PC-3 (cell line): ENCODE measurements around the gene PCDHGB3. TPM values are rescaled to one million over a fixed set of nuclear protein-coding genes. Genes with fewer than 3 reads are reported as not detected.
"Not testable (repeated sequence)": the region's sequence is repeated elsewhere in the genome, so short reads cannot be mapped to it uniquely, and the experiment has no call there.

Experiments
- ATAC-seq: fragments of 200-7000 bp; cut with Tn5 transposase; 2 replicates; pipeline ENCODE4 v1.9.1; 2020; ENCODE audit warnings: mild to moderate bottlenecking, moderate library complexity
- BruUV-seq: library from RNA; stranded (reverse); fragments of 400-500 nt; replicated peaks from 2 replicates; lab custom pipeline; 2021; lab: Mats Ljungman, UMichigan
- CTCF ChIA-PET: fragments of 300-600 bp; sonication (Branson Sonifier 250); formaldehyde crosslinking; loops from one replicate; lab custom pipeline; 2022; ENCODE audit warnings: antibody characterized with exemption; lab: Charles Lee
- POLR2A ChIA-PET: fragments of 300-600 bp; sonication (Branson Sonifier 250); formaldehyde crosslinking; loops from one replicate; lab custom pipeline; 2022; ENCODE audit warnings: antibody characterized with exemption; ENCODE audit not compliant: unreplicated experiment; lab: Charles Lee
- DNase-seq: peaks from one replicate; pipeline ENCODE4 v3.0.0-alpha.2; 2015
- H2AFZ ChIP-seq: fragments of 300-600 bp; sonication (generic); 2 replicates; pipeline ENCODE4 v1.6.0; 2016; ENCODE audit warnings: antibody characterized with exemption, low read length
- H3F3A ChIP-seq: fragments of 300-600 bp; sonication (generic); one replicate; pipeline ENCODE4 v1.6.0; 2017; ENCODE audit warnings: antibody characterized with exemption, low read length, control low read depth, mild to moderate bottlenecking; ENCODE audit not compliant: unreplicated experiment
- H3K27ac ChIP-seq: fragments of 300-600 bp; sonication (generic); 2 replicates; pipeline ENCODE4 v1.5.1; 2016; ENCODE audit warnings: mild to moderate bottlenecking, low read length
- H3K27me3 ChIP-seq: fragments of 300-600 bp; sonication (generic); 2 replicates; pipeline ENCODE4 v1.6.1; 2016; ENCODE audit warnings: low read length, mixed read lengths
- H3K36me3 ChIP-seq: fragments of 300-600 bp; sonication (generic); 2 replicates; pipeline ENCODE4 v1.6.1; 2016; ENCODE audit warnings: low read depth, mixed run types, low read length, mixed read lengths
- H3K4me1 ChIP-seq: fragments of 300-600 bp; sonication (generic); 2 replicates; pipeline ENCODE4 v1.5.1; 2016; ENCODE audit warnings: low read length; ENCODE audit not compliant: insufficient read depth
- H3K4me2 ChIP-seq: fragments of 300-600 bp; sonication (generic); 2 replicates; pipeline ENCODE4 v1.6.0; 2016; ENCODE audit warnings: low read length
- H3K4me3 ChIP-seq: fragments of 300-600 bp; sonication (generic); 2 replicates; pipeline ENCODE4 v1.5.1; 2016; ENCODE audit warnings: mild to moderate bottlenecking, low read length, mixed read lengths
- H3K79me2 ChIP-seq: fragments of 300-600 bp; sonication (generic); 2 replicates; pipeline ENCODE4 v1.6.1; 2017; ENCODE audit warnings: low read length, mixed read lengths
- H3K9ac ChIP-seq: fragments of 300-600 bp; sonication (generic); 2 replicates; pipeline ENCODE4 v1.6.0; 2016; ENCODE audit warnings: mild to moderate bottlenecking, low read length
- H3K9me2 ChIP-seq: fragments of 300-600 bp; sonication (generic); replicated peaks from 2 replicates; pipeline ENCODE4 v1.6.1; 2016; ENCODE audit warnings: mixed run types, low read length, mixed read lengths
- H3K9me3 ChIP-seq: fragments of 300-600 bp; sonication (generic); 2 replicates; pipeline ENCODE4 v1.6.1; 2016; ENCODE audit warnings: low read length, mixed read lengths
- H4K20me1 ChIP-seq: fragments of 300-600 bp; sonication (generic); 2 replicates; pipeline ENCODE4 v1.6.1; 2016; ENCODE audit warnings: low read length, mixed read lengths
- EZH2 ChIP-seq: fragments of 300-600 bp; sonication (generic); IDR thresholded peaks from one replicate; pipeline ENCODE4 v1.6.1; 2017; ENCODE audit warnings: antibody characterized with exemption, mild to moderate bottlenecking, low read length; ENCODE audit not compliant: unreplicated experiment
- EZH2phosphoT487 ChIP-seq: fragments of 300-600 bp; sonication (generic); IDR thresholded peaks from 2 replicates; pipeline ENCODE4 v1.6.1; 2018; ENCODE audit warnings: mild to moderate bottlenecking, antibody characterized with exemption, low read length, borderline replicate concordance
- intact Hi-C: fragments of 100-400 bp; cut with micrococcal nuclease; formaldehyde crosslinking; loops from 2 replicates; pipeline ENCODE4 v1.9.0; 2023
- total RNA-seq: library from RNA; depleted of rRNA; stranded (reverse); fragments of >200 nt; gene quantifications from 2 replicates; pipeline ENCODE4 v1.2.3, GENCODE V29; 2014
- TF ChIP-seq, protein P1 (sequence below): fragments of 300-600 bp; sonication (generic); conservative IDR thresholded peaks from 2 replicates; pipeline ENCODE4 v1.5.1; 2017; ENCODE audit warnings: antibody characterized with exemption, low read depth, mild to moderate bottlenecking, low read length

PCDHGB3 gene
- total RNA-seq, 1 experiment from 2014 or later = 1.3 TPM

- peak; percentile 26 for DNase-seq
- ChIA-PET CTCF (interaction anchor here (0.5 to 1.2 kb wide), 8 partner anchors 26 to 236 kb away, joined by 3 to 9 read pairs (median 4); no protein-coding TSS in a partner anchor), POLR2A (no interaction called here)
- TSS peak; percentile 42 for BruUV-seq
- TF ChIP-seq EZH2phosphoT487 (no peak), EZH2 (no peak)
- TF ChIP-seq, protein P1, sequence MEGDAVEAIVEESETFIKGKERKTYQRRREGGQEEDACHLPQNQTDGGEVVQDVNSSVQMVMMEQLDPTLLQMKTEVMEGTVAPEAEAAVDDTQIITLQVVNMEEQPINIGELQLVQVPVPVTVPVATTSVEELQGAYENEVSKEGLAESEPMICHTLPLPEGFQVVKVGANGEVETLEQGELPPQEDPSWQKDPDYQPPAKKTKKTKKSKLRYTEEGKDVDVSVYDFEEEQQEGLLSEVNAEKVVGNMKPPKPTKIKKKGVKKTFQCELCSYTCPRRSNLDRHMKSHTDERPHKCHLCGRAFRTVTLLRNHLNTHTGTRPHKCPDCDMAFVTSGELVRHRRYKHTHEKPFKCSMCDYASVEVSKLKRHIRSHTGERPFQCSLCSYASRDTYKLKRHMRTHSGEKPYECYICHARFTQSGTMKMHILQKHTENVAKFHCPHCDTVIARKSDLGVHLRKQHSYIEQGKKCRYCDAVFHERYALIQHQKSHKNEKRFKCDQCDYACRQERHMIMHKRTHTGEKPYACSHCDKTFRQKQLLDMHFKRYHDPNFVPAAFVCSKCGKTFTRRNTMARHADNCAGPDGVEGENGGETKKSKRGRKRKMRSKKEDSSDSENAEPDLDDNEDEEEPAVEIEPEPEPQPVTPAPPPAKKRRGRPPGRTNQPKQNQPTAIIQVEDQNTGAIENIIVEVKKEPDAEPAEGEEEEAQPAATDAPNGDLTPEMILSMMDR = peak; percentile 49
- H3K27me3 ChIP-seq = no peaks in the 10 kb centered on the region
- intact Hi-C loops = loop anchor here (1.0 kb wide), 1 partner anchor 194 kb away; no protein-coding TSS in a partner anchor
- no peaks in the 10 kb centered on the region for H3K79me2 ChIP-seq
- no peak within 1 kb of the TSS for H3K27ac ChIP-seq
- no peaks in the 10 kb centered on the region for H3K4me1 ChIP-seq
- ATAC-seq = peak; percentile 67
- H3K9ac ChIP-seq = no peak within 1 kb of the TSS
- 0 out of 2 replicates have a peak, but pooled peaks cover 6% of the 10 kb centered on the region for H3K9me3 ChIP-seq
- peak within 1 kb of the TSS; percentile 43 for H3K4me2 ChIP-seq
- H3K4me3 ChIP-seq = peak within 1 kb of the TSS; percentile 43
- H2AFZ ChIP-seq = peak within 1 kb of the TSS; percentile 80
- H3F3A ChIP-seq = no peaks in the 10 kb centered on the region
- no peaks in the 10 kb centered on the region for H4K20me1 ChIP-seq
- no peaks in the 10 kb centered on the region for H3K9me2 ChIP-seq
- H3K36me3 ChIP-seq = no peaks in the 10 kb centered on the region
Observed at GRCh38 chr5:141330299-141331080, 39.6 kb upstream of the PCDHGB3 start, which contains the start of gene PCDHGA1. Gene PCDHGA1 (plus strand): TSS chr5:141330514.

DNA sequence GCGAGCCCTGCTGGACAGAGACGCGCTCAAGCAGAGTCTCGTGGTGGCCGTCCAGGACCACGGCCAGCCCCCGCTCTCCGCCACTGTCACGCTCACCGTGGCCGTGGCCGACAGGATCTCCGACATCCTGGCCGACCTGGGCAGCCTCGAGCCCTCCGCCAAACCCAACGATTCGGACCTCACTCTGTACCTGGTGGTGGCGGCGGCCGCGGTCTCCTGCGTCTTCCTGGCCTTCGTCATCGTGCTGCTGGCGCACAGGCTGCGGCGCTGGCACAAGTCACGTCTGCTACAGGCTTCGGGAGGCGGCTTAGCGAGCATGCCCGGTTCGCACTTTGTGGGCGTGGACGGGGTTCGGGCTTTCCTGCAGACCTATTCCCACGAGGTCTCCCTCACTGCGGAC, 37.5 kb upstream of the PCDHGB3 start:
- H3K79me2 ChIP-seq, H3F3A ChIP-seq, intact Hi-C loops, H3K9me3 ChIP-seq, H4K20me1 ChIP-seq, H3K9ac ChIP-seq, H3K27me3 ChIP-seq, H3K4me2 ChIP-seq, H3K4me1 ChIP-seq, H3K27ac ChIP-seq, DNase-seq, H2AFZ ChIP-seq, POLR2A ChIA-PET, CTCF ChIA-PET, BruUV-seq, H3K4me3 ChIP-seq, H3K36me3 ChIP-seq, H3K9me2 ChIP-seq, ATAC-seq: not testable (repeated sequence)

DNA sequence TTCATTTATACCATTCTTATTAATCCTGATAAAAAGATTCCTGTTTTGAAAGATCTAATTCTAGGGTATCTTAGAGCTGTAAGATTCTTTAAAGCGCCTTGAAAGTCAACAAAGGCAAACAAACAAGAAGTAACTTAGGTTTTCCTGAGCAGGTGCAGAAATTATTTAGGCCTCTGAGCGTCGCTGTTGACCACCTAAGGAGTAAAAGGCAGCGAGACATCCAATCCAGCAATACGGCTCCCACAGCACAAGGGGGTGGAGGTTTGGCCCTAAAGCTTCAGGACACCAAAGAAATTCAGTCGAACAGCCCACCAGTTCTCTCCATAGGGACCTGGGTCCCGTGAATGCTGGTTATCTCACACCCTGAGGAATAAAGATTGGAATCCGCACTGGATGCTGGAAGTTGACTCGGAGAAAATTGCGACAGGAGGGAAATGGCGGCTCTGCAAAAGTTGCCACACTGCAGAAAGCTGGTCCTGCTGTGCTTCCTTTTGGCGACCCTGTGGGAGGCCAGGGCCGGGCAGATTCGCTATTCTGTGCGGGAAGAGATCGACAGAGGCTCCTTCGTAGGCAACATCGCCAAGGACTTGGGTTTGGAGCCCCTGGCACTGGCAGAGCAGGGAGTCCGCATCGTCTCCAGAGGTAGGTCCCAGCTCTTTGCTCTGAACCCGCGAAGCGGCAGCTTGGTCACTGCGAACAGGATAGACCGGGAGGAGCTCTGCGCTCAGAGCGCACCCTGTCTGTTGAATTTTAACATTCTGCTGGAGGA, 31.3 kb upstream of the PCDHGB3 start, which contains the start of gene PCDHGA2:
Gene PCDHGA2 (plus strand): TSS at position 223 of the 769 bp plus-strand sequence.
- Histone ChIP-seq H3K9me3 (no peaks in the 10 kb centered on the region), H3K4me1 (no peaks in the 10 kb centered on the region), H3K27me3 (no peaks in the 10 kb centered on the region), H3K79me2 (no peaks in the 10 kb centered on the region), H3F3A (no peaks in the 10 kb centered on the region), H3K36me3 (no peaks in the 10 kb centered on the region), H3K4me3 (no peak within 1 kb of the TSS), H2AFZ (no peak within 1 kb of the TSS), H3K4me2 (no peak within 1 kb of the TSS), H4K20me1 (no peaks in the 10 kb centered on the region), H3K27ac (no peak within 1 kb of the TSS), H3K9ac (no peak within 1 kb of the TSS), H3K9me2 (no peaks in the 10 kb centered on the region)
- intact Hi-C loops = no loop called here
- no TSS peak for BruUV-seq
- ATAC-seq = no peak
- DNase-seq = peak; percentile 12
- ChIA-PET POLR2A (no interaction called here), CTCF (no interaction called here)
- TF ChIP-seq EZH2phosphoT487 (no peak), EZH2 (no peak)
- TF ChIP-seq, protein P1 = 0 out of 2 replicates have a peak, but pooled peaks have one; percentile 12

DNA sequence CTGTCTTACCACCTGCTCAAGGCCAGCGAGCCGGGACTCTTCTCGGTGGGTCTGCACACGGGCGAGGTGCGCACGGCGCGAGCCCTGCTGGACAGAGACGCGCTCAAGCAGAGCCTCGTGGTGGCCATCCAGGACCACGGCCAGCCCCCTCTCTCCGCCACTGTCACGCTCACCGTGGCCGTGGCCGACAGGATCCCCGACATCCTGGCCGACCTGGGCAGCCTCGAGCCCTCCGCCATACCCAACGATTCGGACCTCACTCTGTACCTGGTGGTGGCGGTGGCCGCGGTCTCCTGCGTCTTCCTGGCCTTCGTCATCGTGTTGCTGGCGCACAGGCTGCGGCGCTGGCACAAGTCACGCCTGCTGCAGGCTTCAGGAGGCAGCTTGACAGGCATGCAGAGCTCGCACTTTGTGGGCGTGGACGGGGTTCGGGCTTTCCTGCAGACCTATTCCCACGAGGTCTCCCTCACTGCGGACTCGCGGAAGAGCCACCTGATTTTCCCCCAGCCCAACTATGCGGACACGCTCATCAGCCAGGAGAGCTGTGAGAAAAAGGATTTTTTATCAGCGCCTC, 29.2 kb upstream of the PCDHGB3 start:
- DNase-seq, H3F3A ChIP-seq, CTCF ChIA-PET, H3K79me2 ChIP-seq, H3K27ac ChIP-seq, H3K27me3 ChIP-seq, POLR2A ChIA-PET, H4K20me1 ChIP-seq, H3K4me1 ChIP-seq, H3K9me2 ChIP-seq, H3K36me3 ChIP-seq, H3K4me3 ChIP-seq, H3K9ac ChIP-seq, BruUV-seq, H3K4me2 ChIP-seq, intact Hi-C loops, H2AFZ ChIP-seq, H3K9me3 ChIP-seq, ATAC-seq: not testable (repeated sequence)
